GM18498 (cell line): ENCODE measurements around the gene PSMC3IP.
"Not testable (repeated sequence)": the region's sequence is repeated elsewhere in the genome, so short reads cannot be mapped to it uniquely, and the experiment has no call there.

Experiments
- ATAC-seq: cut with Tn5 transposase; IDR thresholded peaks from one replicate; pipeline ENCODE4 v1.9.1; 2021; ENCODE audit warnings: mild to moderate bottlenecking, moderate library complexity; ENCODE audit not compliant: unreplicated experiment

The PSMC3IP gene

DNA sequence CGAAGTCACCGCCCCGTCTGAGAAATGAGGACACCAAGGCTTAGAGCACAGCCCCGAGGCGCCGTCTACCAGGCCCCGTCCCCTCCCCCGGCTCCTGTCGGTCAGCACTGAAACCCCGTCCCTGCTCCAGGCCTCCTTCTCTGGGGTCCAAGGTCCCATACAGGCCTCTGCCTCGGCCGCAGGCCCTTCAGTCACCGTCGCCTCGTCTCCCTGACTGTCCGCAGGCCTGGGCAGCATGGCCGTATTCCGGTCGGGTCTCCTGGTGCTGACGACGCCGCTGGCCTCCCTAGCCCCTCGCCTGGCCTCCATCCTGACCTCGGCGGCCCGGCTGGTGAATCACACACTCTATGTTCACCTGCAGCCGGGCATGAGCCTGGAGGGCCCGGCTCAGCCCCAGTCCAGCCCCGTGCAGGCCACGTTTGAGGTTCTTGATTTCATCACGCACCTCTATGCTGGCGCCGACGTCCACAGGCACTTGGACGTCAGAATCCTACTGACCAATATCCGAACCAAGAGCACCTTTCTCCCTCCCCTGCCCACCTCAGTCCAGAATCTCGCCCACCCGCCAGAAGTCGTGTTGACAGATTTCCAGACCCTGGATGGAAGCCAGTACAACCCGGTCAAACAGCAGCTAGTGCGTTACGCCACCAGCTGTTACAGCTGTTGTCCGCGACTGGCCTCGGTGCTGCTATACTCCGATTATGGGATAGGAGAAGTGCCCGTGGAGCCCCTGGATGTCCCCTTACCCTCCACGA, 15.0 kb downstream of the PSMC3IP start:
- no peak for ATAC-seq

GRCh38 chr17:42561897-42562387, 15.6 kb downstream of the PSMC3IP start, which contains the start of gene COASY:
TSS of gene COASY (plus strand) at chr17:42562148. CDS start at chr17:42562623, 475 bp downstream.
- ATAC-seq = no peak

GRCh38 chr17:42560246-42560645, 17.3 kb downstream of the PSMC3IP start:
- no peak for ATAC-seq

- ATAC-seq = no peak
These were observed 18.5 kb downstream of the PSMC3IP start for GRCh38 chr17:42559075-42559474.

DNA sequence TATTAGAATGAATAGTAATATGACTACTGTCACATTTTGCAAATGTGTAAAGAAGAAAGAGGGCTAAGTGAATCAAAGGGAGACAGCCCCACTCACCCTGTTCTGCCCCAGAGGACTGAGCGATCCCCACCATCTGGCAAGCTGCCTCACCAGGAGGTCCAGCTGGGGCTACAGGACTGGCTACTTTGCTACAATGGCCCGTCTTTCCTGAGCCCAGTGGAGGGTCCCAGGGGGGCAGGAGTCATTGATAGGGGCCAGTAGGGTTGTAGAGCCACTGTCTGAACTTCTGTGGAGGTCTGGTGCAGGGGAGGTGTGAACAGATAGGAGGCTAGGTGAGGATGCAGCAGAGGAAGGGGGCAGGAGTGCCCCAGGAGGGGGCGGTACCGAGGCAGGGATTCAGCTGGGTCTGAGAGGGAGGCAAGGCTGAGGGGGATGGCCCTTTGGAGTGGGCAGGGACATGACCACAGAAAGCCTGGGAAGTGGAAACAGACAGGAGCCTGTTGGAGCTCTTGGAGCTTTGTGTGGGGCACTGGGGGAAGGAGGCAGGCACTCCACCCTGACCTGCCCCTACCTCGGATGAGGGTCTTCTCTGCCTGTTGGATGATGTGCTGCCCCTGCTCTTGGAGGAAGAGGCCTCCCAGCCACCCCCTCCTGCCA, 21.4 kb downstream of the PSMC3IP start:
- ATAC-seq = not testable (repeated sequence)

DNA sequence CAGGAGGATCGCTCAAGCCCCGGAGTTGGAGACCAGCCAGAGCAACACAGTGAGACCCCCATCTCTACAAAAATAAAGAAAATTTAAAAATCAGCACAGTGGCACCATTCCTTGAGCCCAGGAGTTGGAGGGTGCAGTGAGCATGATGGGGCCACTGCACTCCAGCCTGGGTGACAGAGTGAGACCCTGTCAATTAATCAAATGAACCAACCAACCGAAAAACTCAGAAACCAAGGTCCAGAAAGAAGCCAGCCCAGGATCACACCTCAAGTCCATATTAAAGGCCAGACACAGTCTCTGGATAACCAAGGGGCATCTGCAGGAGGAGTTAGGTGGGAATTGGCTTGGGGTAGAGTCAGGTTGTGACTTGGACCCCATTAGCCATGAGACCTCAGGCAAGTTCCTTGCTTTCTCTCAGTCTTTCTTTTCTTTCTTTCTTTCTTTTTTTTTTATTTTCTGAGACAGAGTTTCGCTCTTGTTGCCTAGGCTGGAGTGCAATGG, 22.4 kb downstream of the PSMC3IP start:
- ATAC-seq = peak; percentile 5

DNA sequence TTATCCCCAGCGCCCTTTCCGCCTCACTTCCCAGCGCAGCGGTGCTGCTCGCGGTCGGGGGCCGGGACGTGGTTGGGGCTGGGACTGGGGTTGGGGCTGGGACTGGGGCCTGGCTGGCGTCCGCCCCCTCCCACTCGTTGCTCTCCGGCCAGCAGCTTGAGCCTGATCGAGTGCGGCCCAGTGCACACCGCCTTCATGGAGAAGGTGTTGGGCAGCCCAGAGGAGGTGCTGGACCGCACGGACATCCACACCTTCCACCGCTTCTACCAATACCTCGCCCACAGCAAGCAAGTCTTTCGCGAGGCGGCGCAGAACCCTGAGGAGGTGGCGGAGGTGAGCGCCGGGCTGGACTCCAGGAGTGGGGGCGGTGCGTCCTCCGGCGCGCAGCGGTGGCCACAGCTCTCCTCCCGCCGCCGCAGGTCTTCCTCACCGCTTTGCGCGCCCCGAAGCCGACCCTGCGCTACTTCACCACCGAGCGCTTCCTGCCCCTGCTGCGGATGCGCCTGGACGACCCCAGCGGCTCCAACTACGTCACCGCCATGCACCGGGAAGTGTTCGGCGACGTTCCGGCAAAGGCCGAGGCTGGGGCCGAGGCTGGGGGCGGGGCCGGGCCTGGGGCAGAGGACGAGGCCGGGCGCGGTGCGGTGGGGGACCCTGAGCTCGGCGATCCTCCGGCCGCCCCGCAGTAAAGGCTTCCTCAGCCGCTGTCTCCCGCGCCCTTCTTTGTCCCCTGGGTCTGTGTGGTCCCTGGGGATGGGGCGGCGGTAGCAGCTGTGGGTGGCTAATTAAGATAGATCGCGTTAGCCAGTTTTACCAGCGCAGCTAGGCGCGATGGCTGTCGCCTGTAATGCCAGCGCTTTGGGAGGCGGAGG, 23.0 kb downstream of the PSMC3IP start:
- ATAC-seq = peak; percentile 79

DNA sequence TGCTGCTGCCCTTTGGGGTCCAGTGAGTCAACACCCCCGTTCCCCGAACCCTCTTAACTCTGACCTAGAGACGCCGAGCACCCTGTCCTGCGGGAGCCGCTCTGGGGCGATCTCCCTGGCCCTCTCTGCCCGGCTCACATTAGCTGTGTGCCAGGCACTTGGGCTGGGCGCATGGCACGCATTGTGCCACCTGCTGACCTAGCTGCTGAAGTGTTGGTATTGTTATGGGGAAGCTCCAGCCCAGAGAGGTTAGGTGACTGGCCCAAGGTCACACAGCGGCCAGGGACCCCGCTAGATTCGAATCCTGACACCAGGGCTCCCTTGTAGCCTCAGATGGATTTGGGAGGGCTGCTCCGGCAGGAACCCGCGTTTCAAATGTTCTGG, 23.7 kb downstream of the PSMC3IP start:
- ATAC-seq = no peak

DNA sequence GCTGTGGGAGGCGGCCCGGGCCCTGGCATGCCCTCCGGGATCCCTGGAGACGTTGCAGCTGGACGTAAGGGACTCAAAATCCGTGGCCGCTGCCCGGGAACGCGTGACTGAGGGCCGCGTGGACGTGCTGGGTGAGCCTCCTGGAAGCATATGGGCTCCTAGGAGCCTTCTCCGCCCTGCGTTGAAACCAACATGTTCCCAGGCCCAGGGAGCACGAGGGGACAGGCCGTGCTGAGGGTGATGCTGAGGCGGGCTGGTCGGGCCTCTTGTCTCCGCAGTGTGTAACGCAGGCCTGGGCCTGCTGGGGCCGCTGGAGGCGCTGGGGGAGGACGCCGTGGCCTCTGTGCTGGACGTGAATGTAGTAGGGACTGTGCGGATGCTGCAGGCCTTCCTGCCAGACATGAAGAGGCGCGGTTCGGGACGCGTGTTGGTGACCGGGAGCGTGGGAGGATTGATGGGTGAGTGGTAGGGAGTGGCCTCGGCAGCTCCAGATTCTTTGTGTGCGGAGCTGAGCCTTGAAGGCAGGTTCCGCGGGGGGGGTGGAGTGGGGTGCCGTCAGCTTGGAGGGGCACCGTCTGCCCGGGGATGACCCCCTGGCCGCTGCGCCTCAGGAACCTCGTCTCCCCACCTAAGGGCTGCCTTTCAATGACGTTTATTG, 24.2 kb downstream of the PSMC3IP start:
- ATAC-seq = no peak

DNA sequence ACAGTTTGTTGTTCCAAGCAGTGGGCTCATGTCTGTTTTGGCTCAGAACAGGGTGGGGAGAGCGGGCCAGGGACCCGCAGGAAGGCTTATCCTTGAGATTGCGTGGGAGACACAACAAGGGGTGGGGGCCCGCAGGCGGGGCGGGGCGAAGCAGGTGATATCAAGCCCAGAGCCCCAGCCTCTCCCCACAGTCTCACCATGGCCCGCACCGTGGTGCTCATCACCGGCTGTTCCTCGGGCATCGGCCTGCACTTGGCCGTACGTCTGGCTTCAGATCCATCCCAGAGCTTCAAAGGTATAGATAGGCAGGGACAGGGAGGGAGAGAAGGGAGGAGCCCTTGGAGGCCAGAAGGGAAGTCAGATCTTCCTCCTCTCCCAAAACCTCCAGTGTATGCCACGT, 24.8 kb downstream of the PSMC3IP start, which contains the start of gene HSD17B1:
HSD17B1 (plus strand) TSS at position 188 of the 400 bp plus-strand sequence; CDS start at position 199, 11 bp downstream.
- not testable (repeated sequence) for ATAC-seq

DNA sequence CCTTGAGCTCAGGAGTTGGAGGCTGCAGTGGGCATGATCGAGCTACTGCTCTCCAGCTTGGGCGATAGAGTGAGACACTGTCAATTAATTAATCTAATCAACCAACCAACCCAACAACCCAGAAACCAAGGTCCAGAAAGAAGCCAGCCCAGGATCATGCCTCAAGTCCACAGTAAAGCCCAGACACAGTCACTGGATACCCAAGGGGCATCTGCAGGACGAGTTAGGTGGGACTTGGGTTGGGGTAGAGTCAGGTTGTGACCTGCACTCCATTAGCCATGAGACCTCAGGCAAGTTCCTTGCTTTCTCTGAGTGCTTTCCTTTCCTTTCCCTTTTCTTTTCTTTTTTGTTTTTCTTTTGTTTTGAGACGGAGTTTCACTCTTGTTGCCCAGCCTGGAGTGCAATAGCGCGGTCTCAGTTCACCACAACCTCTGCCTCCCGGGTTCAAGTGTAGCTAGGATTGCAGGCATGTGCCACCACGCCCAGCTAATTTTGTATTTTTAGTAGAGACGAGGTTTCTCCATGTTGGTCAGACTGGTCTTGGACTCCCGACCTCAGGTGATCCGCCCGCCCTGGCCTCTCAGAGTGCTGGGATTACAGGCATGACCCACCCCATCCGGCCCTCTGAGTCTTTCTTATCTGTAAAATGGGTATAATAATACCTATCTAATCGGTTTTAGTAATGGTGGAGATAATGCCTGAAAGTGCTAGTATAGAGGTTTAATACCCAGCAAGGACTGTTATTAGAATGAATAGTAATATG, 28.4 kb downstream of the PSMC3IP start:
- no peak for ATAC-seq

DNA sequence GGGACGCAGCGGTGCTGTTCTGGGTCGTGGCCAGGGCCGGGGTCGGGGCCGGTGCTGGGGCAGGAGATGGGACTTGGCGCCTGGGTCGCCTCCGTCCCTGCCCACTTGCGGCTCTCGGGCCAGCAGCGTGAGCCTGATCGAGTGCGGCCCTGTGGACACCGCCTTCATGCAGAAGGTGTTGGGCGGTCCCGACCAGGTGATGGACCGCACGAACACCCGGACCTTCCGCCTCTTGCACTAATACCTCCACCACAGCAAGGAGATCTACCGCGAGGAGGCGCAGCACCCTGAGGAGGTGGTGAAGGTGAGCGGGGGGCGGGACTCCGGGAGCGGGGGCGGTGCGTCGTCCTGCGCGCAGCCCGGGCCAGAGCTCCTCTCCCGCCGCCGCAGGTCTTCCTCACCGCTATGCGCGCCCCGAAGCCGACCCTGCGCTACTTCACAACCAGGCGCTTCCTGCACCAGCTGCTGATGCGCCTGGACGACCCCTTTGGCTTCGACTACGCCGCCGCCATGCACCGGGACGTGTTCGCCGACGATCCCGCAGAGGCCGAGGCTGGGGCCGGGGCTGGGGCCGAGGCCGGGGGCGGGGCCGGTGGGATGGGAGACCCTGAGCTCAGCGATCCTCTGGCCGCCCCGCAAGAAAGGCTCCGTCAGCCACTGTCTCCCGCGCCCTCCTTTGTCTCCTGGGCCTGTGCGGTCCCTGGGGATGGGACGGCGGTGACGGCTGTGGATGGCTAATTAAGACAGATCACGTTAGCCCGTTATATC, 29.3 kb downstream of the PSMC3IP start:
- ATAC-seq = peak; percentile 73

DNA sequence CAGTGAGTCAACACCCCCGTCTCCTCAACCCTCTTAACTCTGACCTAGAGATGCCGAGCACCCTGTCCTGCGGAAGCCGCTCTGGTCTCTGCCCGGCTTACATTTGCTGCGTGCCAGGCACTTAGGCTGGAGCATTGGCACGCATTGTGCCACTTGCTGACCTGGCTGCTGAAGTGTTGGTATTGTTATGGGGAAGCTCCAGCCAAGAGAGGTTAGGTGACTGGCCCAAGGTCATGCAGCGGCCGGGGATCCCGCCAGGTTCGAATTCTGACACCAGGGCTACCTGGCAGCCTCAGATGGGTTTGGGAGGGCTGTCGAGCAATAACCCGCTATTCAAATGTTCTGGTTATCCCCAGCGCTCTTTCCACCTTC, 29.8 kb downstream of the PSMC3IP start:
- no peak for ATAC-seq

GRCh38 chr17:42547001-42547461, 30.5 kb downstream of the PSMC3IP start:
- ATAC-seq = no peak

DNA sequence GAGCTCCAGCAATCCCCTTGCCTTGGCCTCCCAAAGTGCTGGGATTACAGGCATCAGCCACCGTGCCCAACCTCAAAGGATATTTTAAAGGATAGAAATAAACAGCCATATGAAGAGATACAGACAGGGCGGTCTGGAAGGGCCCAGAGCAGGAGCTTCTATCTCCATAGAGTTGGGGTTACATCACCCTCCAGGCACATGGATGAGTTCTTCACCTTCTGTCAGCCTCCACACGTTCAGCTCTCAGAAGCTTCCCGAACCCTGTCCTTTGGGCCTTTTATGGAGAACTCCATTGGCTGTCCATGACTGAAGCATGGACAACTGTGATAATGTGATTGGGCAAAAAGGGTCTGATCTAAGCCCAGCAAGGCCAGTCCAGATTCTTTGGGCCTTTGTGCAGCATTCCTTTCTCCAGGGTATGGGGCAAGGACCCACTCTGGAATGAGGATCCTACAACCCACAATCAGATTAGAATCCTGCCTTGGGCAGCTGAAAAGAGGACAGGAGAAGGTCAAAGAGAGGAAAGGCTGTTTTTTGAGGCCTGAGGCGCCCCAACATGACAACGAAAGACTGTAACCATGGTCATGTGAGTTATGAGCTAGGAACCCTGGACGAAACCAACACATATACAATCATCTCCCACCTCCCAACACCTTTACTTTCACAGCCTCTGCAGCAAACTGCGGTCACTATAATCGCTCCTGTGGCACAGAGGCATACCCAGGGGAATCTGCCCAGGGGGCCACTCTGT, 31.6 kb downstream of the PSMC3IP start:
- not testable (repeated sequence) for ATAC-seq

DNA sequence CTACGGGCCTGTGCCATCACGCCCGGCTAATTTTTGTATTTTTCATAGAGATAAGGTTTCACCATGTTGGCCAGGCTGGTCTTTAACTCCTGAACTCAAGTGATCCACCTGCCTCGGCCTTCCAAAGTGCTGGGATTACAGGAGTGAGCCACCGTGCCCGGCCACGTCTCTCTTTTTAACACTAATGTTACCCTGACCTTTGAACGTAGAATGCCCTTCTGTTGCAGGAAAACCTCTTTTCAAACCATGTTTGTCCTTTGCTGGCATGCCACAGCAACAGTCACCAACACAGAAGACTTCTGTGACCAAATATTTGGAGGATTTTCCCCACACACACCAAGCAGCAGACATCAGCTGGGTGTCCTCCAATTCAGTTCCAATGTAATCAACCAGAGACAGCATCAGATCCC, 32.6 kb downstream of the PSMC3IP start:
- no peak for ATAC-seq

GRCh38 chr17:42543190-42544079, 34.1 kb downstream of the PSMC3IP start:
- no peak for ATAC-seq
